HG03060 (cell line): ENCODE measurements around the gene FBP1.

Experiments
- ATAC-seq: cut with Tn5 transposase; IDR thresholded peaks from one replicate; pipeline ENCODE4 v1.9.1; 2021; ENCODE audit warnings: low read depth, moderate number of reproducible peaks; ENCODE audit not compliant: unreplicated experiment

The FBP1 gene

GRCh38 chr9:94657021-94657725, 17.9 kb upstream of the FBP1 start:
- no peak for ATAC-seq

- peak; percentile 95 for ATAC-seq
Observed at GRCh38 chr9:94656200-94656599, 16.9 kb upstream of the FBP1 start.

- ATAC-seq = no peak
Observed at GRCh38 chr9:94655739-94656138, 16.4 kb upstream of the FBP1 start.

GRCh38 chr9:94654165-94654894, 15.0 kb upstream of the FBP1 start:
- ATAC-seq = no peak

- no peak for ATAC-seq
Observed at GRCh38 chr9:94650949-94651348, 11.6 kb upstream of the FBP1 start.

- no peak for ATAC-seq
Observed at GRCh38 chr9:94649100-94649819, 9.9 kb upstream of the FBP1 start.

GRCh38 chr9:94648185-94648584, 8.9 kb upstream of the FBP1 start:
- no peak for ATAC-seq

GRCh38 chr9:94645901-94646300, 6.6 kb upstream of the FBP1 start:
- ATAC-seq = no peak

- ATAC-seq = no peak
Observed at GRCh38 chr9:94644543-94644942, 5.2 kb upstream of the FBP1 start.

GRCh38 chr9:94643741-94644140, 4.4 kb upstream of the FBP1 start:
- ATAC-seq = no peak

- no peak for ATAC-seq
Observed at GRCh38 chr9:94643176-94643575, 3.9 kb upstream of the FBP1 start.

GRCh38 chr9:94642501-94642900, 3.2 kb upstream of the FBP1 start:
- no peak for ATAC-seq

- no peak for ATAC-seq
Observed at GRCh38 chr9:94639999-94640376, 670 bp upstream of the FBP1 start.

- no peak for ATAC-seq
Observed at GRCh38 chr9:94638335-94639060, 820 bp downstream of the FBP1 start.

GRCh38 chr9:94632737-94633136, 6.6 kb downstream of the FBP1 start:
- no peak for ATAC-seq

- no peak for ATAC-seq
Observed at GRCh38 chr9:94631599-94631998, 7.7 kb downstream of the FBP1 start.

- ATAC-seq = no peak
Observed at GRCh38 chr9:94630833-94631232, 8.5 kb downstream of the FBP1 start.

- no peak for ATAC-seq
Observed at GRCh38 chr9:94630281-94630680, 9.0 kb downstream of the FBP1 start.

GRCh38 chr9:94627287-94627686, 12.0 kb downstream of the FBP1 start:
- ATAC-seq = no peak

- no peak for ATAC-seq
Observed at GRCh38 chr9:94625835-94626234, 13.5 kb downstream of the FBP1 start.

GRCh38 chr9:94624629-94625028, 14.7 kb downstream of the FBP1 start:
- ATAC-seq = no peak
